ENCODE measurements around the gene PARD3.

PARD3 gene

GRCh38 chr10:34231441-34232180, 583.5 kb downstream of the PARD3 start:
- DNase-seq (ENCODE audit: extremely low spot score): no peak
- POLR2A ChIA-PET: no interaction called here
- TF ChIP-seq CTCF (IDR thresholded peaks at IDR 0.05; ENCODE audit: control extremely low read depth, extremely low read depth, low read depth, missing control alignments): no peak
- CTCF ChIA-PET: interaction anchor here (1.4 kb wide), 1 partner anchor 10 kb away, joined by 3 read pairs; no protein-coding TSS in a partner anchor

GRCh38 chr10:34229917-34230316, 585.2 kb downstream of the PARD3 start:
- no peak for TF ChIP-seq CTCF (IDR thresholded peaks at IDR 0.05; ENCODE audit: control extremely low read depth, extremely low read depth, low read depth, missing control alignments)
- CTCF ChIA-PET: no interaction called here
- POLR2A ChIA-PET: no interaction called here
- DNase-seq (ENCODE audit: extremely low spot score): no peak

- ChIA-PET POLR2A (no interaction called here), CTCF (interaction anchor here (0.8 to 1.3 kb wide), 2 partner anchors 12 to 23 kb away, joined by 3 to 5 read pairs; no protein-coding TSS in a partner anchor)
- no peak for TF ChIP-seq CTCF (IDR thresholded peaks at IDR 0.05; ENCODE audit: control extremely low read depth, extremely low read depth, low read depth, missing control alignments)
- DNase-seq (ENCODE audit: extremely low spot score): no peak
Measured at GRCh38 chr10:34228066-34228465, 587.0 kb downstream of the PARD3 start.

- no peak for DNase-seq (ENCODE audit: extremely low spot score)
- ChIA-PET CTCF (interaction anchor here (1.2 kb wide), 1 partner anchor 28 kb away, joined by 3 read pairs; no protein-coding TSS in a partner anchor), POLR2A (no interaction called here)
- no peak for TF ChIP-seq CTCF (IDR thresholded peaks at IDR 0.05; ENCODE audit: control extremely low read depth, extremely low read depth, low read depth, missing control alignments)
Measured at GRCh38 chr10:34224639-34225038, 590.5 kb downstream of the PARD3 start.

GRCh38 chr10:34223658-34224057, 591.4 kb downstream of the PARD3 start:
- ChIA-PET CTCF (interaction anchor here (0.7 to 1.2 kb wide), 3 partner anchors 15 to 77 kb away, joined by 3 read pairs; no protein-coding TSS in a partner anchor), POLR2A (no interaction called here)
- no peak for TF ChIP-seq CTCF (IDR thresholded peaks at IDR 0.05; ENCODE audit: control extremely low read depth, extremely low read depth, low read depth, missing control alignments)
- no peak for DNase-seq (ENCODE audit: extremely low spot score)

GRCh38 chr10:34222359-34222758, 592.7 kb downstream of the PARD3 start:
- CTCF ChIA-PET: no interaction called here
- DNase-seq (ENCODE audit: extremely low spot score): no peak
- POLR2A ChIA-PET: no interaction called here
- no peak for TF ChIP-seq CTCF (IDR thresholded peaks at IDR 0.05; ENCODE audit: control extremely low read depth, extremely low read depth, low read depth, missing control alignments)

Data from GM10248 (cell line).